ENCODE measurements around the gene C16orf87.

Gene C16orf87

DNA sequence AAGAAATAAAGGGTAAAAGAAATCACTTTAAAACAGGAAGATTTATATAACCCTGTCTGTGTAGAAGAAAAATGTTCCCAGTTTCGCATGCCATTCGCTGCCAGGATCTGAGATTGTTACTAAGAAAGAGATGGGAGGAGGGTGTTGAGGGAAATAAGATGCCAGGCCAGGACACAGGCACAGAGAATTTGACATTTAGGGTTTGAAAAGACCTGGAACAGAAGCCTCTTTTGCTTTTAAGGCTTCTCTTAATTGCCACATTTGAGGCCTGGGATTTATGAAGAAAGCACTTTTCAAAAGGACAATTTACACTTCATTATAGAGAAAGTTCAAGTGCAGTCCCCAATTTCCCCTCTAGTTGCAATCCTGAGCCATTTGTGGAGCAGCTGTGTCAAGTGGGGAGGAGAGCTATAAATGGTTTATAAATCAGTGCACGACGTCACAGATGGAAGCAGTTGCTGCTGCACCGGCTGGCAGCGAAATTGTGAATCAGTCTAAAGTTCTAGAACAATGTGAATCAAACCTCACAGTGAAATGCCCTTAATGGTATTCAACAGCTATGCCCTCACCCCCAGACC lies 26.5 kb upstream of the C16orf87 start:
- Histone ChIP-seq H3K9ac (ENCODE audit: low read depth, low read length) (no peak overlapping the region), H3K4me3 (ENCODE audit: low read depth in 1 of 2, low read length in 2 of 2) (no peak overlapping the region), H4K20me1 (ENCODE audit: insufficient read depth, low read length) (no peaks in the 10 kb centered on the region), H3K27me3 (ENCODE audit: insufficient read depth, low read length, poor library complexity) (no peaks in the 10 kb centered on the region), H3K9me3 (ENCODE audit: insufficient read depth, low read length, severe bottlenecking) (no peaks in the 10 kb centered on the region), H3K27ac (ENCODE audit: low read length) (no peak overlapping the region), H2AFZ (ENCODE audit: low read depth, low read length) (no peak overlapping the region), H3K79me2 (ENCODE audit: insufficient read depth, low read length) (no peaks in the 10 kb centered on the region), H3K4me1 (ENCODE audit: insufficient read depth, low read length) (no peaks in the 10 kb centered on the region), H3K36me3 (ENCODE audit: insufficient read depth, low read length) (no peaks in the 10 kb centered on the region), H3K4me2 (ENCODE audit: insufficient read depth, low read length) (no peak overlapping the region)
- DNase-seq (no peak), ATAC-seq (ENCODE audit: insufficient read depth, low read depth) (no peak; the same call in 2 of the 3 replicates)
- no peak for TF ChIP-seq EZH2 (IDR thresholded peaks at IDR 0.05; ENCODE audit: borderline replicate concordance, low read depth, low read length, severe bottlenecking)
- TF ChIP-seq, protein P1, sequence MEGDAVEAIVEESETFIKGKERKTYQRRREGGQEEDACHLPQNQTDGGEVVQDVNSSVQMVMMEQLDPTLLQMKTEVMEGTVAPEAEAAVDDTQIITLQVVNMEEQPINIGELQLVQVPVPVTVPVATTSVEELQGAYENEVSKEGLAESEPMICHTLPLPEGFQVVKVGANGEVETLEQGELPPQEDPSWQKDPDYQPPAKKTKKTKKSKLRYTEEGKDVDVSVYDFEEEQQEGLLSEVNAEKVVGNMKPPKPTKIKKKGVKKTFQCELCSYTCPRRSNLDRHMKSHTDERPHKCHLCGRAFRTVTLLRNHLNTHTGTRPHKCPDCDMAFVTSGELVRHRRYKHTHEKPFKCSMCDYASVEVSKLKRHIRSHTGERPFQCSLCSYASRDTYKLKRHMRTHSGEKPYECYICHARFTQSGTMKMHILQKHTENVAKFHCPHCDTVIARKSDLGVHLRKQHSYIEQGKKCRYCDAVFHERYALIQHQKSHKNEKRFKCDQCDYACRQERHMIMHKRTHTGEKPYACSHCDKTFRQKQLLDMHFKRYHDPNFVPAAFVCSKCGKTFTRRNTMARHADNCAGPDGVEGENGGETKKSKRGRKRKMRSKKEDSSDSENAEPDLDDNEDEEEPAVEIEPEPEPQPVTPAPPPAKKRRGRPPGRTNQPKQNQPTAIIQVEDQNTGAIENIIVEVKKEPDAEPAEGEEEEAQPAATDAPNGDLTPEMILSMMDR (IDR thresholded peaks at IDR 0.05; ENCODE audit: borderline replicate concordance, extremely low read depth, low read length, poor library complexity, severe bottlenecking), result peak; percentile 28

DNA sequence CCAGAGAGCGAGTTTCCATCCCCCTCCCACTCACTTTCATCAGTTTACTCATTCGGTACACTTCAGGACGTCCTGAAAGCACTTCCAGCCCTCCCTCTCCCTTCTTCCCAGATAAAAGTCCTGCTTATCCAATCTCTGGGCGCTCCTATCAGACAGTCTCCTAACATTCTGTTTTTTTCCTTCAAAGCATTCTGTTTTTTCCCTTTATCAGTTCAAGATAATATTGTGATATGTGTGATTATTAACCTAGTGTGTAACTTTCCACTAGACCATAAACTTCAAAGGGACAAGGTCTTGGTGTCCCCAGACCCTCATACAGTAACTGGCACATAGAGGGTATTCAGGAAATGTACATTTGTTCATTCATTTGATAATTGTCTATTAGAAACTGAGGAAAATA lies 24.4 kb upstream of the C16orf87 start:
- Histone ChIP-seq H3K79me2 (ENCODE audit: insufficient read depth, low read length) (no peaks in the 10 kb centered on the region), H3K9me3 (ENCODE audit: insufficient read depth, low read length, severe bottlenecking) (no peaks in the 10 kb centered on the region), H3K4me3 (ENCODE audit: low read depth in 1 of 2, low read length in 2 of 2) (no peak overlapping the region), H2AFZ (ENCODE audit: low read depth, low read length) (no peak overlapping the region), H3K9ac (ENCODE audit: low read depth, low read length) (no peak overlapping the region), H3K27ac (ENCODE audit: low read length) (no peak overlapping the region), H3K36me3 (ENCODE audit: insufficient read depth, low read length) (no peaks in the 10 kb centered on the region), H3K4me1 (ENCODE audit: insufficient read depth, low read length) (no peaks in the 10 kb centered on the region), H3K4me2 (ENCODE audit: insufficient read depth, low read length) (no peak overlapping the region), H3K27me3 (ENCODE audit: insufficient read depth, low read length, poor library complexity) (no peaks in the 10 kb centered on the region), H4K20me1 (ENCODE audit: insufficient read depth, low read length) (no peaks in the 10 kb centered on the region)
- TF ChIP-seq, protein P1 (IDR thresholded peaks at IDR 0.05; ENCODE audit: borderline replicate concordance, extremely low read depth, low read length, poor library complexity, severe bottlenecking), result no peak
- TF ChIP-seq EZH2 (IDR thresholded peaks at IDR 0.05; ENCODE audit: borderline replicate concordance, low read depth, low read length, severe bottlenecking), result no peak
- DNase-seq (no peak), ATAC-seq (ENCODE audit: insufficient read depth, low read depth) (no peak)

DNA sequence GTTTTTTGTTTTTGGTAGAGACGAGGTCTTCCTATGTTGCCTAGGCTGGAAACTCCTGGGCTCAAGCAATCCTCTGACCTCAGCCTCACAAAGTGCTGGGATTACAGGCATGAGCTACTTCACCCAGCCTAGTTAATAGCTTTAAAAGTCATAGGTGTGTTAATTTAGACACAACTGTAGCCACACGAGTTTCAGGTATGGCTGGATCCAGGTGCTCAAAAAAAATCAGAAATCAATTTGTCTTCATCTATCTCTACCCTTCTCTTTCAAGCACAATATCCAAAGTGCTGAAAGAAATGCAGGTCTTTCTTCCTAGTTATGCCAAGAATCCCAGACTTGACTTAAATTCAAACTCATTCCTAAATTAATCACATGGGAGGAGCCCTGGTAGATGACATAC lies 23.9 kb upstream of the C16orf87 start:
- Histone ChIP-seq H3K9ac (ENCODE audit: low read depth, low read length) (no peak overlapping the region), H2AFZ (ENCODE audit: low read depth, low read length) (no peak overlapping the region), H3K4me2 (ENCODE audit: insufficient read depth, low read length) (no peak overlapping the region), H3K4me3 (ENCODE audit: low read depth in 1 of 2, low read length in 2 of 2) (no peak overlapping the region), H3K36me3 (ENCODE audit: insufficient read depth, low read length) (no peaks in the 10 kb centered on the region), H3K27ac (ENCODE audit: low read length) (no peak overlapping the region), H3K4me1 (ENCODE audit: insufficient read depth, low read length) (no peaks in the 10 kb centered on the region), H3K79me2 (ENCODE audit: insufficient read depth, low read length) (no peaks in the 10 kb centered on the region), H3K27me3 (ENCODE audit: insufficient read depth, low read length, poor library complexity) (no peaks in the 10 kb centered on the region), H4K20me1 (ENCODE audit: insufficient read depth, low read length) (no peaks in the 10 kb centered on the region), H3K9me3 (ENCODE audit: insufficient read depth, low read length, severe bottlenecking) (no peaks in the 10 kb centered on the region)
- DNase-seq (no peak), ATAC-seq (ENCODE audit: insufficient read depth, low read depth) (no peak)
- TF ChIP-seq EZH2 (IDR thresholded peaks at IDR 0.05; ENCODE audit: borderline replicate concordance, low read depth, low read length, severe bottlenecking), result no peak
- TF ChIP-seq, protein P1 (IDR thresholded peaks at IDR 0.05; ENCODE audit: borderline replicate concordance, extremely low read depth, low read length, poor library complexity, severe bottlenecking), result no peak

Measured in DND-41 (cell line).